Adrenal gland (tissue), 12 donors: Measurements from ENCODE around the gene IQGAP3. TPM values are rescaled to one million over a fixed set of nuclear protein-coding genes. Genes with fewer than 3 reads are reported as not detected.

Experiments
- DNase-seq, 7 donors: peaks; one replicate each; pipeline ENCODE4 v3.0.0-alpha.2; 2019 to 2020
- H3K27ac ChIP-seq, 5 donors: fragments of 200-600 bp; sonication (generic) in 4 of 5; 1 replicate in 3 of 5; 2 replicates in 2 of 5; pipeline versions ENCODE4 v1.5.1 to v1.8.0; 2016 to 2020; ENCODE audit warnings: mild to moderate bottlenecking in 1 of 5
- H3K27me3 ChIP-seq: fragments of 200-600 bp; 2 replicates; pipeline ENCODE4 v1.8.0; 2021
- H3K36me3 ChIP-seq, 2 donors: fragments of 200-600 bp; replicated peaks in 1 of 2; 1 replicate in 1 of 2; 2 replicates in 1 of 2; pipeline versions ENCODE4 v1.5.1 to v1.8.0; 2018 to 2022
- H3K4me1 ChIP-seq, 2 donors: fragments of 200-600 bp; replicated peaks in 1 of 2; 1 replicate in 1 of 2; 2 replicates in 1 of 2; pipeline versions ENCODE4 v1.5.1 to v1.8.0; 2018 to 2021
- H3K4me3 ChIP-seq, 4 donors: fragments of 200-600 bp; sonication (generic) in 3 of 4; one replicate each; pipeline ENCODE4 v1.5.1; 2016 to 2018
- H3K9me3 ChIP-seq, 3 donors: fragments of 200-600 bp; sonication (generic) in 1 of 3; replicated peaks in 1 of 3; 1 replicate in 2 of 3; 2 replicates in 1 of 3; pipeline versions ENCODE4 v1.5.1 to v1.8.0; 2016 to 2021
- CTCF ChIP-seq, 6 experiments: fragments of 450-650 bp in 4 of 6; fragments of 200-600 bp in 2 of 6; sonication (generic) in 1 of 6; IDR thresholded peaks; 1 replicate in 5 of 6; 2 replicates in 1 of 6; pipeline versions ENCODE4 v1.5.1 to v1.8.0; 2016 to 2021; ENCODE audit warnings: antibody characterized with exemption in 6 of 6, mild to moderate bottlenecking in 2 of 6, moderate library complexity in 1 of 6
- POLR2A ChIP-seq, 2 donors: fragments of 450-650 bp; IDR thresholded peaks; one replicate each; pipeline ENCODE4 v1.6.1; 2017; ENCODE audit warnings: antibody characterized with exemption in 2 of 2, mild to moderate bottlenecking in 2 of 2, moderate library complexity in 1 of 2
- WGBS, 4 donors: extraction: QIAGEN DNeasy Blood & Tissue Kit in 2 of 4; methylation state at CpG; one replicate each; pipeline versions ENCODE4 v1.1.5 to v1.1.7; 2013 to 2017; 5-methylcytosine and 5-hydroxymethylcytosine counted together
- intact Hi-C, 2 donors: fragments of 100-400 bp; cut with DNase I; formaldehyde crosslinking; loops; one replicate each; pipeline versions ENCODE4 v1.14.1 to v1.15.0; 2022 to 2023
- polyA plus RNA-seq, 3 donors: library from polyadenylated mRNA; stranded (reverse); fragments of 200-250 nt in 2 of 3; fragments of 350-450 nt in 1 of 3; fragmentation: Illumina TruSeq in 1 of 3; extraction: RNeasy Lipid Tissue Mini Kit (QIAGEN cat#74804) in 1 of 3; gene quantifications; one replicate each; pipeline ENCODE4 v1.2.3, GENCODE V29; 2013 to 2014
- total RNA-seq, 9 donors: library from RNA; depleted of rRNA in 4 of 9; stranded (reverse); fragments of >200 nt in 4 of 9; fragments of 120-200 nt in 1 of 9; fragmentation: NEBNext Ultra II Directional in 1 of 9; extraction: Animal tissue kit (Norgen Biotek cat#: 25700) in 1 of 9; gene quantifications; one replicate each; pipeline versions ENCODE4 v1.1.0 to v1.2.4, GENCODE V29; 2013 to 2023
- donor health status: healthy with polysubstance abuse.
- donor health status: Bipolar disorder and iron deficiency.
- donor health status: DM: yes; HTN: yes; CAD: no.
- donor health status: DM: no; HTN: no; CAD: no.
- donor health status: DM: no; HTN: no; CAD: no.
- donor health status: DM: yes; HTN: yes; CAD: no.

IQGAP3 gene
- total and polyA plus RNA-seq, 12 donors = 0.16 to 5.3 (median 0.80) TPM

DNA sequence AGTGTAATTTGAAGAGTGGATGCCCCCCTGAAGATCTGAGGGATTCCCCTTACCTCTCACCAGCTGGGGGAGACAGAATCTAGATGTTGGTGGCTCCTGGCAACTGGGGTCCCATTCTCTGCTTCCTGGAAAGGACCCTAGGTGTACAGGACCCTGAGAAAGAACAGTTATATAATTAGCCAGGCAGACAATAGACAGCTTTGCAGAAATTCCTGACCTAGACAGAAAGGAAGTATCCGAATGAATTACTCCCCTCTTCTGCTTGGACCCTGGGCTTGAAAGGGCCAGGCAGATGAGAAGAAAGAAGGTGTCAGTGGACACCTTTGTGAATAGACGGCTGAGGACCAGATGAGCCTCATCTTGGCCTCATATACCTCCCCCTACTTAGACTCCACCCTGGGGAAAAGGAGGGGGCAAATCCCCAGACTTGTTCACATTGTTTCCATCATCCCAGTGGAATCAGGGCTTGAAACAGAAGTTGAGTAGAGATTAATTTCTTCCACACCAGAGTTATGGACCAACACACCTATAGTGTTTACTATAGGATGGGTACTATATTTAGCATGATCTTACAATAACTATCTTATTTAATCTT, 1.8 kb upstream of the IQGAP3 start:
- no peak for DNase-seq
- Histone ChIP-seq H3K4me3 (no peak overlapping the region), H3K27ac (no peak overlapping the region), H3K36me3 (no peaks in the 10 kb centered on the region), H3K27me3 (peaks cover 15% of the 10 kb centered on the region), H3K9me3 (no peaks in the 10 kb centered on the region), H3K4me1 (peaks cover 0 to 13% of the 10 kb centered on the region in 2 donors)
- intact Hi-C loops = no loop called here
- 50 to 71% (median 54%) methylated on average over 2 of the region's 2 CpGs for WGBS, 4 donors
- TF ChIP-seq POLR2A (IDR thresholded peaks at IDR 0.05) = no peak
- no peak for TF ChIP-seq CTCF (IDR thresholded peaks at IDR 0.05)

GRCh38 chr1:156572663-156573018, 276 bp upstream of the IQGAP3 start:
- DNase-seq = no peak
- H3K9me3 ChIP-seq = no peaks in the 10 kb centered on the region
- H3K36me3 ChIP-seq = no peaks in the 10 kb centered on the region
- no peak overlapping the region for H3K27ac ChIP-seq
- H3K4me3 ChIP-seq = peak overlapping the region in 1 of 4 donors; percentile 42
- peaks cover 15% of the 10 kb centered on the region for H3K27me3 ChIP-seq
- H3K4me1 ChIP-seq = peaks cover 0 to 13% of the 10 kb centered on the region in 2 donors
- intact Hi-C loops = no loop called here
- WGBS, 4 donors = 24 to 30% (median 27%) methylated on average over 10 of the region's 10 CpGs
- TF ChIP-seq POLR2A (IDR thresholded peaks at IDR 0.05) (no peak), CTCF (IDR thresholded peaks at IDR 0.05) (no peak)

GRCh38 chr1:156571261-156571852, 1.0 kb downstream of the IQGAP3 start:
- no peaks in the 10 kb centered on the region for H3K9me3 ChIP-seq
- intact Hi-C loops = no loop called here
- H3K27ac ChIP-seq = no peak overlapping the region
- H3K4me1 ChIP-seq = peaks cover 0 to 13% of the 10 kb centered on the region in 2 donors
- no peaks in the 10 kb centered on the region for H3K36me3 ChIP-seq
- 34 to 38% (median 35%) methylated on average over 4 of the region's 4 CpGs for WGBS, 4 donors
- no peak for DNase-seq
- peaks cover 15% of the 10 kb centered on the region for H3K27me3 ChIP-seq
- TF ChIP-seq POLR2A (IDR thresholded peaks at IDR 0.05) (no peak), CTCF (IDR thresholded peaks at IDR 0.05) (no peak)
- no peak overlapping the region for H3K4me3 ChIP-seq

GRCh38 chr1:156566436-156566835, 5.9 kb downstream of the IQGAP3 start:
- no peaks in the 10 kb centered on the region for H3K9me3 ChIP-seq
- no peak overlapping the region for H3K27ac ChIP-seq
- intact Hi-C loops = no loop called here
- H3K4me1 ChIP-seq = no peaks in the 10 kb centered on the region
- no peak overlapping the region for H3K4me3 ChIP-seq
- 82 to 93% (median 84%) methylated on average over 4 of the region's 4 CpGs for WGBS, 4 donors
- no peak for DNase-seq
- H3K36me3 ChIP-seq = no peaks in the 10 kb centered on the region
- H3K27me3 ChIP-seq = peaks cover 11% of the 10 kb centered on the region
- TF ChIP-seq POLR2A (IDR thresholded peaks at IDR 0.05) (no peak), CTCF (IDR thresholded peaks at IDR 0.05) (no peak)
